PC-3 (cell line): ENCODE results near the gene SCN4B. TPM values are rescaled to one million over a fixed set of nuclear protein-coding genes. Genes with fewer than 3 reads are reported as not detected.
A peak's percentile ranks its signal among the peaks of the same experiment; 100 is the strongest.

ENCODE experiments used
- ATAC-seq: fragments of 200-7000 bp; cut with Tn5 transposase; 2 replicates; pipeline ENCODE4 v1.9.1; 2020; ENCODE audit warnings: mild to moderate bottlenecking, moderate library complexity
- BruUV-seq: library from RNA; stranded (reverse); fragments of 400-500 nt; replicated peaks from 2 replicates; lab custom pipeline; 2021; lab: Mats Ljungman, UMichigan
- CTCF ChIA-PET: fragments of 300-600 bp; sonication (Branson Sonifier 250); formaldehyde crosslinking; loops from one replicate; lab custom pipeline; 2022; ENCODE audit warnings: antibody characterized with exemption; lab: Charles Lee
- POLR2A ChIA-PET: fragments of 300-600 bp; sonication (Branson Sonifier 250); formaldehyde crosslinking; loops from one replicate; lab custom pipeline; 2022; ENCODE audit warnings: antibody characterized with exemption; ENCODE audit not compliant: unreplicated experiment; lab: Charles Lee
- DNase-seq: peaks from one replicate; pipeline ENCODE4 v3.0.0-alpha.2; 2015
- H2AFZ ChIP-seq: fragments of 300-600 bp; sonication (generic); 2 replicates; pipeline ENCODE4 v1.6.0; 2016; ENCODE audit warnings: antibody characterized with exemption, low read length
- H3F3A ChIP-seq: fragments of 300-600 bp; sonication (generic); one replicate; pipeline ENCODE4 v1.6.0; 2017; ENCODE audit warnings: antibody characterized with exemption, low read length, control low read depth, mild to moderate bottlenecking; ENCODE audit not compliant: unreplicated experiment
- H3K27ac ChIP-seq: fragments of 300-600 bp; sonication (generic); 2 replicates; pipeline ENCODE4 v1.5.1; 2016; ENCODE audit warnings: mild to moderate bottlenecking, low read length
- H3K27me3 ChIP-seq: fragments of 300-600 bp; sonication (generic); 2 replicates; pipeline ENCODE4 v1.6.1; 2016; ENCODE audit warnings: low read length, mixed read lengths
- H3K36me3 ChIP-seq: fragments of 300-600 bp; sonication (generic); 2 replicates; pipeline ENCODE4 v1.6.1; 2016; ENCODE audit warnings: low read depth, mixed run types, low read length, mixed read lengths
- H3K4me1 ChIP-seq: fragments of 300-600 bp; sonication (generic); 2 replicates; pipeline ENCODE4 v1.5.1; 2016; ENCODE audit warnings: low read length; ENCODE audit not compliant: insufficient read depth
- H3K4me2 ChIP-seq: fragments of 300-600 bp; sonication (generic); 2 replicates; pipeline ENCODE4 v1.6.0; 2016; ENCODE audit warnings: low read length
- H3K4me3 ChIP-seq: fragments of 300-600 bp; sonication (generic); 2 replicates; pipeline ENCODE4 v1.5.1; 2016; ENCODE audit warnings: mild to moderate bottlenecking, low read length, mixed read lengths
- H3K79me2 ChIP-seq: fragments of 300-600 bp; sonication (generic); 2 replicates; pipeline ENCODE4 v1.6.1; 2017; ENCODE audit warnings: low read length, mixed read lengths
- H3K9ac ChIP-seq: fragments of 300-600 bp; sonication (generic); 2 replicates; pipeline ENCODE4 v1.6.0; 2016; ENCODE audit warnings: mild to moderate bottlenecking, low read length
- H3K9me2 ChIP-seq: fragments of 300-600 bp; sonication (generic); replicated peaks from 2 replicates; pipeline ENCODE4 v1.6.1; 2016; ENCODE audit warnings: mixed run types, low read length, mixed read lengths
- H3K9me3 ChIP-seq: fragments of 300-600 bp; sonication (generic); 2 replicates; pipeline ENCODE4 v1.6.1; 2016; ENCODE audit warnings: low read length, mixed read lengths
- H4K20me1 ChIP-seq: fragments of 300-600 bp; sonication (generic); 2 replicates; pipeline ENCODE4 v1.6.1; 2016; ENCODE audit warnings: low read length, mixed read lengths
- EZH2 ChIP-seq: fragments of 300-600 bp; sonication (generic); IDR thresholded peaks from one replicate; pipeline ENCODE4 v1.6.1; 2017; ENCODE audit warnings: antibody characterized with exemption, mild to moderate bottlenecking, low read length; ENCODE audit not compliant: unreplicated experiment
- EZH2phosphoT487 ChIP-seq: fragments of 300-600 bp; sonication (generic); IDR thresholded peaks from 2 replicates; pipeline ENCODE4 v1.6.1; 2018; ENCODE audit warnings: mild to moderate bottlenecking, antibody characterized with exemption, low read length, borderline replicate concordance
- intact Hi-C: fragments of 100-400 bp; cut with micrococcal nuclease; formaldehyde crosslinking; loops from 2 replicates; pipeline ENCODE4 v1.9.0; 2023
- total RNA-seq: library from RNA; depleted of rRNA; stranded (reverse); fragments of >200 nt; gene quantifications from 2 replicates; pipeline ENCODE4 v1.2.3, GENCODE V29; 2014
- TF ChIP-seq, protein P1 (sequence below): fragments of 300-600 bp; sonication (generic); conservative IDR thresholded peaks from 2 replicates; pipeline ENCODE4 v1.5.1; 2017; ENCODE audit warnings: antibody characterized with exemption, low read depth, mild to moderate bottlenecking, low read length

SCN4B gene
- total RNA-seq, 1 experiment from 2014 or later, result not detected

DNA sequence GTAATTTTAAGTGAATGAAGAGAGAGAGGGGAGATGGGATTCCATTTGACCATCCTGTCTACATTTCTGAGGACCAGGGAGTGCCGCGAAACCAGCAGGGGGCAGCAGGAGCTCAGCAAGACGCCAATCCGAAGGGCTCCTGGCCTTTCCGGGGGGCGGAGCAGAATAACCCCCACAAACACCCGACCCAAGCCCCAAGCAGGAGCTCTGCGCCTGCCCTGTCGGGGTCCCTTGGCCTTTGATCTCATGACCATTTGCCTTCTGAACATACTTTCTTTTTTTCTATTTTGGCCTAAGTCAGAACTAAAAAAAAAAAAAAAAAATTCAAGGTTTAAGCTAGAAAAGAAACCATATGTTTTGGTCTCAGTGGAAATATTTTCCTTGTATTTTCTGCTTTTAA is 45.7 kb upstream of the SCN4B start:
- peak; percentile 47 for ATAC-seq
- no peaks in the 10 kb centered on the region for H3K27me3 ChIP-seq
- peaks cover 4% of the 10 kb centered on the region for H3F3A ChIP-seq
- peak overlapping the region; percentile 59 for H3K4me2 ChIP-seq
- peak overlapping the region; percentile 20; the same call in 1 of the 2 replicates for H2AFZ ChIP-seq
- H3K27ac ChIP-seq, result no peak overlapping the region
- DNase-seq, result peak; percentile 78
- intact Hi-C loops, result loop anchor here (1.0 to 2.0 kb wide), 3 partner anchors 48 to 154 kb away; no protein-coding TSS in a partner anchor
- BruUV-seq, result no TSS peak
- no peaks in the 10 kb centered on the region for H3K79me2 ChIP-seq
- CTCF ChIA-PET, result interaction anchor here (0.6 to 1.5 kb wide), 26 partner anchors 18 to 1899 kb away, joined by 3 to 33 read pairs (median 5); partner anchors contain the start of gene MPZL2
- H3K36me3 ChIP-seq, result no peaks in the 10 kb centered on the region
- H3K9me2 ChIP-seq, result no peaks in the 10 kb centered on the region
- peak overlapping the region; percentile 23; the same call in 1 of the 2 replicates for H3K4me3 ChIP-seq
- H3K9me3 ChIP-seq, result no peaks in the 10 kb centered on the region
- H3K4me1 ChIP-seq, result peaks cover 19% of the 10 kb centered on the region
- POLR2A ChIA-PET, result no interaction called here
- TF ChIP-seq, protein P1, sequence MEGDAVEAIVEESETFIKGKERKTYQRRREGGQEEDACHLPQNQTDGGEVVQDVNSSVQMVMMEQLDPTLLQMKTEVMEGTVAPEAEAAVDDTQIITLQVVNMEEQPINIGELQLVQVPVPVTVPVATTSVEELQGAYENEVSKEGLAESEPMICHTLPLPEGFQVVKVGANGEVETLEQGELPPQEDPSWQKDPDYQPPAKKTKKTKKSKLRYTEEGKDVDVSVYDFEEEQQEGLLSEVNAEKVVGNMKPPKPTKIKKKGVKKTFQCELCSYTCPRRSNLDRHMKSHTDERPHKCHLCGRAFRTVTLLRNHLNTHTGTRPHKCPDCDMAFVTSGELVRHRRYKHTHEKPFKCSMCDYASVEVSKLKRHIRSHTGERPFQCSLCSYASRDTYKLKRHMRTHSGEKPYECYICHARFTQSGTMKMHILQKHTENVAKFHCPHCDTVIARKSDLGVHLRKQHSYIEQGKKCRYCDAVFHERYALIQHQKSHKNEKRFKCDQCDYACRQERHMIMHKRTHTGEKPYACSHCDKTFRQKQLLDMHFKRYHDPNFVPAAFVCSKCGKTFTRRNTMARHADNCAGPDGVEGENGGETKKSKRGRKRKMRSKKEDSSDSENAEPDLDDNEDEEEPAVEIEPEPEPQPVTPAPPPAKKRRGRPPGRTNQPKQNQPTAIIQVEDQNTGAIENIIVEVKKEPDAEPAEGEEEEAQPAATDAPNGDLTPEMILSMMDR, result peak; percentile 99
- TF ChIP-seq EZH2phosphoT487 (no peak), EZH2 (no peak)
- no peak overlapping the region for H3K9ac ChIP-seq
- no peaks in the 10 kb centered on the region for H4K20me1 ChIP-seq

DNA sequence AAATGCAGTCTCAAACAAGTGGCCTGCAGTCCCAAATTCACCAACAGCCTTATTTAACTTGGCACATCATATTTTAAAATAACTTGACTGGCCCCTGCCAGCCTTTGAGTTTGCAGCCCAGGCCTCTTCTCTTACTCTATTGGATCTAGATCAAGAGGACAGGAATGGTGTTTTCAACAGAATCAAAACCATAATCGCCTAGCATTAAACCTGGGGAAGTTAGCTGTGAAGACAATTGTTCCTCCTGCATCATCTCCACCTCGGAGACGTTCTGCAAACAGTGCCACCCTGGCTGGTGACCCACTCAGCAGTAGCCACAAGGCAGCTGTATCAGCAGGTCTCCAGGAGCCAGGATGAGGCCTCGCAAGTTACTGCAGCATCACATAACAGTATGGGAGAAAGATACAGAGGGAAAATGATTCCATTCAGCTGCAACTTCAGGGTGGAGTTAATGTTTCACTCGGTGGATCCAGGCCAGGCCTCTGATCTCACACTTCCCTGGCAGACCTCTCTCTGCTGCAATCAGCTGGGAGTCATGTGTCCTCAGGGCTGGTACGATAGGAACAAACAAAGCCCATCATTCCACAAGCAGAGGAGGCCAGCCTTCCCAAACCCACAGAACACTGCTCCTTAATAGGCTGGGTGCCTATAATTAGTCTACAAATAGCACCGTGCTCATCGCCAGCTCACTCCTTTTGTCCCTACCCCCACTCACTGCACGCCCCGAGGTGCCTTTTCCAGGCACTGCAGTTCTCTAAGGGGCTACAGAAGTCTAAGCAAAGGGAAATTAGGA is 42.4 kb upstream of the SCN4B start:
- ChIA-PET POLR2A (interaction anchor here (0.5 to 0.6 kb wide), 2 partner anchors 78 to 93 kb away, joined by 3 to 4 read pairs; no protein-coding TSS in a partner anchor), CTCF (interaction anchor here (0.5 to 0.8 kb wide), 3 partner anchors 48 to 100 kb away, joined by 3 to 4 read pairs (median 3); no protein-coding TSS in a partner anchor)
- DNase-seq (peak; percentile 96), ATAC-seq (peak; percentile 95)
- Histone ChIP-seq H3K36me3 (no peaks in the 10 kb centered on the region), H3K4me1 (peaks cover 19% of the 10 kb centered on the region), H3F3A (peaks cover 4% of the 10 kb centered on the region), H3K9ac (no peak overlapping the region), H3K9me2 (no peaks in the 10 kb centered on the region), H2AFZ (peak overlapping the region; percentile 33), H4K20me1 (no peaks in the 10 kb centered on the region), H3K4me3 (no peak overlapping the region; the same call in 1 of the 2 replicates), H3K27ac (no peak overlapping the region), H3K9me3 (no peaks in the 10 kb centered on the region), H3K79me2 (no peaks in the 10 kb centered on the region), H3K4me2 (peak overlapping the region; percentile 61), H3K27me3 (no peaks in the 10 kb centered on the region; the same call in 1 of the 2 replicates)
- TF ChIP-seq EZH2phosphoT487 (no peak), EZH2 (no peak)
- TF ChIP-seq, protein P1, result no peak
- BruUV-seq, result no TSS peak
- intact Hi-C loops, result loop anchor here (1.0 kb wide), 1 partner anchor 92 kb away; no protein-coding TSS in a partner anchor
